NCI-H1417 treated with DMSO at 0.1 percent for 48 hours (cell line): ENCODE results near the gene FAM13C.

Experiments used
- DNase-seq: peaks from one replicate; lab custom pipeline; 2025; lab: John Stamatoyannopoulos, UW

The FAM13C gene

DNA sequence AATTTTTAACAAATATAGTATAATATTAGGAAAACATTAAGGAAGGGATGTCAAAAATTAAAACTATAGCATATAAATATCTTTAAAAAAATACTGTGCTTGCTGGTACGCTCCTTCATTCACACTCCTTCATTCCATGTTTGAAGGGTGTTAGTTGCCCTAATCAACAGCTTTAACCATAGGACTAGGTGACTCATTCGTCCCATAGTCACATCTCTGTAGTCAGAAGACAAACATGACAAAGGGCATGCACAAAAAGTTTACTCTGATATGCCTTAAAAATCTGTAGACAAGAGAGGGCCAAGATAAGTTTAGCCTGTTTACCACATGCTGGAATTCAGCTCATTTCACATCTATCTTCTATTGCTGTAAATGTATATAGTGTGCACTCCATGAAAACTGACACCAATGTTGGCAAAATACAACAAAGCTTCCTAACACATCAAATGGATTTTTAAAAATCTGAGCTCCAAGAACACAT lies 646 bp downstream of the FAM13C start:
- no peak for DNase-seq

DNA sequence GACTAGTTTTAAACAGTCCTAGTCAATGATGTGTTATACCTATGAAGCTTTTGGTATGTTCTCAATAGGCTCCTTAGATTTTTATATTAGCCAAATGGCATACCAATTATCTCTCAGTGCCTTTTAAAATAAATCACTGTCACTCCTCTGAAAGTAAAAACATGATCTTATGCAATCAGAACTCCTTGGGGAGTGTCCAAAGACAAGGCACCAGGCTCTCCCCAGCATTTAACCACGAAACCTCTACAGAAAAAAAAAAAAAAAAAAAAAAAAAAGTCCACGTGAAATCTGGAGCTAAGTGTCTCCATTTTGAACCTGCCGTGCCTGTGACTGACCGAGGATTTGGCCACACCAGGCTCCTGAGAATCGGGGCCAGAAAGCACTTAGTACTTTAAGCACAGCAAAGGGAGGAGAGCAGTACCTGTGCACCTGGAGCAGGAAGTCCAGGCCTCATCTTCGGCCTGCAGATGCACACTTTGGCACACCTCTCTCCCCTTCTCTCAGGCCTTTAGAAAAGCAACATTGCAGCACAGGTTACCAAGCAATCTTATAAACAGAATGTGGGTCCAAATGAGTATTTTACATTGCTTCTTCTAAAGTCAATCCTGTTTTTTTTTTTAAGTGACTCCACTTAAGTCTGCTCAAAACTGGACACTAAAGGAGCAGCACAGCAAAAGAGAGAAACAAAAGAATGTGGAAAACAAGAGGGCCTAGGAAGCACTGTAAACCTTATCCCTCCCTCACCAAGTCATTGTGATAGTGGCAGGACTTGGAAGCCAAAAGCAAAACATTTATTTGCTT lies 1.5 kb downstream of the FAM13C start:
- DNase-seq: no peak

DNA sequence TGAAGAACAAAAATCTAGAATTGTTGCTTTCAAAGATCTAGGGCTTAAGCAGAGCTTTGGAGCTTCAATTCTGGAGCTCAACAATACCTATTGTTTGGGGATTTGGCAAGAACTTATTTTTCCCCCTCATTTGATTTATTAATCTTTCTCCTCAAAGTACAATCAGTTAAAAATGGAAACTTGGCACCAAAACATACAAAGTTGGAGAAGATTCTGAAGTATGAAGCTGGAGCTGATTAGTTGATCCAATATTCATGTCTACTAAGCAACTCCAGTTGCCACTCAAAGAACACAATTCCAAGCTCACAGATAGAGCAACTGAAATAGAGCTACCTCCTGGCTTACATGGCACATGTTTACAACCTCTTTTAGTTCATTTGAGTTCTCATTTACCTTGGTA lies 3.8 kb downstream of the FAM13C start:
- DNase-seq: no peak

DNA sequence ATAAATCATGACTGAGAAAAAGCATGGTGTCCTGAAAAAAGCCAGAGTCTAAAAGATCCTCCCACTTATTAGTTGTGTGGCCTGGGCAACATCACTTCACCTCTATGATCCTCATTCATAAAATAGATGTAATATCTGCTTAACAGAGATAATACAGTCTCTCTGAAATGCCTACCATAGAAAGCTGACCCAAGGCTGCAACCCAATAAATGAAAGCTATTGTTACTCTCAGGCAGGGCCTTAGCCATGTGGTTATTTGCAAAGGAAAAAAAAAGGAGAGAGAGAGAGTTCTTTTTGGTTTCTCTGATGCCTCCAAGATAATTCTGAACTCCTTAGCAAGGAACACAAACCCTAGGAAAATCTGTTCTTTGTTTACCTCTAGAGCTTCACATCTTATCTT lies 7.9 kb downstream of the FAM13C start:
- DNase-seq: no peak

GRCh38 chr10:59350558-59350957 lies 11.8 kb downstream of the FAM13C start:
- no peak for DNase-seq

DNA sequence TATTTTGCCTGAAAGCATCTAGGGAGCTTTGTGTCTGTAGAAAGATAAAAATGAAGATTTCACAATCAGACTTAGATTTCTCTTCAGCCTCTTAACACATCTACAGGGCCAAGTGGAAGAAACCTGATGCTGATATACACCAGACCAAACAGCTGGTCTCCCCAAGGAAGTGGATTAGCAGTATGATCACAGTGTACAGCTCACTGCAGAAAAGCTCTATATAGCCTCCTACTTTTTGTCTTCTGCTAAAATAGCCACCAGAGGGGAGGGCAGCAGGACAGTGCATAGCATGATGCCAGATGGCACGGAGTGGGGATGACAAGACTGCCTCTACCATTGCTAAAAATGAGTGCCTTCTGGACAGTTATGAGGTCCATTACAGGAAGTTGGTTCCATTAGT lies 16.0 kb downstream of the FAM13C start:
- no peak for DNase-seq

- DNase-seq: no peak
These were observed 19.6 kb downstream of the FAM13C start for GRCh38 chr10:59342723-59343122.

DNA sequence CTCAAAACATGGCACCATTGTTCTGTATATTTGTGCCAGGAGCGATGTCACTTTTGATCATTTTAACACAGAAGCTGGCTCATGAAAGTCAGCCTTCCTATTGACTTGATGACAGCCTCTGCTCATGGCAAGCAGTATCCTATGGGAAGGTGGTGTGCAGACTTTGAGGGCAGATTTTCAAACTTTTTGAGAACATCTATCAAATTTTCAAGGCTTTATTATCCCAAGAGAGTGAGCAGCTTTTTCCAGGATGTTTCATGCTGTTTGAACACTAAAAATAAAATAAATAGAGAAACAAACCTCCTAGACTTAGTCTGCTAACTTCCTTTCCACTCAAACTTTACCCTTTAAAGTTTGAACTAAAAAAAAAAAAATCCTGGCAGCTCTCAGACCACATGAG lies 20.3 kb downstream of the FAM13C start:
- DNase-seq: no peak

DNA sequence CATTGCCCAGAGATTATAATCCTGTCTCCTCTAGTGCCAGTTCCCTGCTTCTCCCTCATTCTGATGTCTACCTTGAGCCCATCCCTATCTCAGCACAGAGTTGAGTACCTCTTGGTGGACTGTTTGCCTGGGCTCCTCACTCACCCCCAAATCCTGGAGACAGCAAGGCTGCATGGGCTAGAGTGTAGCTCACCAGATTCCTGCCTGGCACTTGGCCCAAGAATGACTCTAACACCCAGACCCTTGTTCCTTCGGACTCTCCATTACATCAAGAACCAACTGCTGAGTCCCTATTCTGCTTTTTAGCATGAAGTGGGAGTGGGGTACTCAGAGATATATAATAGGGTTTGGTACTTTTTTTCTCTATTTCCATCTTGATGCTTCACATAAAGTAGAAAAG lies 22.1 kb downstream of the FAM13C start:
- no peak for DNase-seq

DNA sequence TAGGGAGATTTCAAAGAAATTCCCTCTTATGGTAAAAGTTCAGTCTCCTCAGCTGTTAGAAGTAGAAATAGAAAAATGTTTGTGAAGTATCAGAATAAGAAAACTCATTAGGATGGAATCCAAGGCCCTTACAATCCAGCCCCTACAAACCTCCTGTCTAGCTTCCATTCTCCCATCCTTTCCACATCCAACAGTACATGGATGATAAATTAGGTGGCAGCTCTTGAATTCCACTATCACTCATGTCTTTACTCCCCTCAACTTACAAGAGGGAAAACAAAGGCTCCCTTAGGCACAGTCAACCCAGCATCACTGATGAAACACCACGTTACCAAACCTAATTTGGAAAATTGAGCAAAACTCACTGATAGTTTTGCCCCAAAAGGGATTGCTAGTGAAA lies 23.0 kb downstream of the FAM13C start:
- no peak for DNase-seq

GRCh38 chr10:59337201-59337652 lies 25.1 kb downstream of the FAM13C start:
- DNase-seq: no peak

DNA sequence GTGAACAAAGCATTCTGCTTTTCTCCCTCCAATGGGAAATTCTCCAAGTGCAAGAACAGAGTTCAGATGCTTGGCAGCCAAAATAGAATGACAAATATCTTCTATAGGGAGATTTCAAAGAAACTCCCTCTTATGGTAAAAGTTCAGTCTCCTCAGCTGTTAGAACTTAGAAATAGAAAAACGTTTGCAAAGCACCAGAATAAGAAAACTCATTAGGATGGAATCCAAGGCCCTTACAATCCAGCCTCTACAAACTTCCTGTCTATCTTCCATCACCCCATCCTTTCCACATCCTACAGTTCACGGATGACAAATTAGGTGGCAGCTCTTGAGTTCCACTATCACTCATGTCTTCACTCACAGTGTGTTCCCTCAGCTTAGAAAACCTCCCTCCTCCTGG lies 25.7 kb downstream of the FAM13C start:
- DNase-seq: no peak

DNA sequence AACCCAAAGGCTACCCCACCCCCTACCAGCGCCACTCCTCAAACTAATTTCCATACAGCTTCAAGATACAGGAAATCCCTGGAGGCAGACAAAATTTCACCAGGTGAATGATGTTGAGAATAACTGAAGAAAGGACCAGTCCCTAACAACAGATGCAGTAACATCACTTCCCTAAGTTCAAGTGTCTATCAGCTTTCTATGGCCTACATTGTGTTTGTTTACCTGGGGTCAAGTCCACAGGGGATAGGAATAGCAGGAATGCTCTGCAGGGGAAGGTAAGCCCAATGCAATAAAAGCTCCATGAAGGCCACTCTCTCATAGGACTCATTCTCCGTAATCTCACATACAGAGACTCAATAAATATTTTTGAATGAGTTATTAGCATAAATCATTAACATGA lies 26.9 kb downstream of the FAM13C start:
- no peak for DNase-seq

GRCh38 chr10:59333701-59334100 lies 28.6 kb downstream of the FAM13C start:
- DNase-seq: no peak

DNA sequence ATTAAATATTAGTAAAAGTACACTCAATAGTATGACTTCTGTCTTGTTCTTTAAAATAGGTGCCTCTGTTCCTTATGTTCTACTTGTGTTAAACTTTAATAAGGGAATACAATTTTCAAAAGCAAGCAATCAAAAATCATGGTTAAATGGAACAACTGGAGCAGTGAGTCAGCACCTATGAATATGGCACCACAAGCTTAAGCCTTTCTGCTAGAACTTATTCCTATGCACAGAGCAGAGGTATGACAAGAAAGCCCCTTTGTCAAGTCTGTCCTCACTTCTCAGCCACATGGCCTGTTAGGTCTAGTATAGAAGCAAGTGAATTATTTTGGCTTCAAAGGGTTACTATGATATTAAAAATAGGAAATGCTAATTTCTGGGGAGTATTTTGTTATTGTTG lies 29.8 kb downstream of the FAM13C start:
- no peak for DNase-seq

- no peak for DNase-seq
These were observed 30.7 kb downstream of the FAM13C start for GRCh38 chr10:59331661-59332060.

DNA sequence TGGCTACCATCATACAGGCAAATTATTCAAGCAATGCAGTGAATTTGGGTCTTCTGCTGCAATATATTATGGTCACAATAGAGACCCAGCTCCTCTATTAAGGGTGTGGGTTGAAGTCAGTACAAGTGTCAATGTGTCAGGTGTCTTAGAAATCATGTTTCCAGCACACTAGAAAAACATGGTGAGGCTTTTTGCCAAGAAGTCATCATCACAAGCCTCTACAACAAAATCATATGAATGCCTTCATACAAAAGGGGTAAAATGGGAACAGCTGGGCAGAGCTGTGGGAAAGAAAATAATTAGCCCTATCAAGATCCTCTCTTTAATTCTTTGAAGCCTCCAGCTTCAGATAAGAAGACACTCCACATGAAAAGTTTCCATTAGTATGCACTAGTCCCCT lies 37.2 kb downstream of the FAM13C start:
- DNase-seq: no peak

- DNase-seq: no peak
These were observed 37.8 kb downstream of the FAM13C start for GRCh38 chr10:59324597-59324996.

GRCh38 chr10:59323831-59324401 lies 38.4 kb downstream of the FAM13C start:
- DNase-seq: no peak

- no peak for DNase-seq
These were observed 39.3 kb downstream of the FAM13C start for GRCh38 chr10:59323036-59323459.

- DNase-seq: no peak
These were observed 40.2 kb downstream of the FAM13C start for GRCh38 chr10:59322131-59322530.

GRCh38 chr10:59320355-59320754 lies 42.0 kb downstream of the FAM13C start:
- no peak for DNase-seq

DNA sequence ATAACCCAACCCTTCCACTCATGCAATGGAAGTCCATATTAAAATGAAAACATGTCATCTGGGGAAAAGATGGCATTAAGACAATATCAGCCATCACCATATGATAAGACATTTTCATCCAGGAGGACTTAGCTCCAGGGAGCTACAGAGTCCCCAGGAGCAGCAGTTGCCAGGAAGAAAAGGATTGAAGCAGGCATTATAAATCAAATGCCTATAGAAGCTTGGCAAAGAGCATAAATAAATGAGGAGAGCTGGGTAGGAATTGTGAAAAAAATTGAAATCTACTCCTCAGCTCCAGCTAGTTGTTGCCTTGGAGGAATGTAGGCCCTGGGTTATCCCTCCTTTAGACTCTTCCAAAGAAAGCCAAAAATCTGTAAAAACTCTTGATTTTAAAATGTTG lies 42.5 kb downstream of the FAM13C start:
- DNase-seq: no peak

GRCh38 chr10:59317066-59317465 lies 45.3 kb downstream of the FAM13C start:
- DNase-seq: no peak
